Upper lobe of left lung (tissue), 4 donors: ENCODE data around the gene LHX4.

ENCODE experiments used
- EP300 ChIP-seq, 4 donors: sonication (generic); formaldehyde crosslinking; IDR thresholded peaks; one replicate each; pipeline ENCODE4 v1.5.1; 2017; ENCODE audit warnings: antibody characterized with exemption in 4 of 4, control low read depth in 2 of 4
- POLR2A ChIP-seq, 4 donors: fragments of 450-650 bp; IDR thresholded peaks; one replicate each; pipeline ENCODE4 v1.5.1; 2016 to 2017; ENCODE audit warnings: antibody characterized with exemption in 4 of 4, mild to moderate bottlenecking in 2 of 4
- POLR2AphosphoS5 ChIP-seq, 2 donors: sonication (generic); formaldehyde crosslinking; IDR thresholded peaks; one replicate each; pipeline ENCODE4 v1.5.1; 2017; ENCODE audit warnings: antibody characterized with exemption in 2 of 2
- TF ChIP-seq, protein P1 (sequence below), 6 experiments: fragments of 450-650 bp in 4 of 6; fragments of 200-600 bp in 2 of 6; sonication (generic) in 2 of 6; IDR thresholded peaks; one replicate each; pipeline ENCODE4 v1.5.1; 2016 to 2019; ENCODE audit warnings: antibody characterized with exemption in 6 of 6

DNA sequence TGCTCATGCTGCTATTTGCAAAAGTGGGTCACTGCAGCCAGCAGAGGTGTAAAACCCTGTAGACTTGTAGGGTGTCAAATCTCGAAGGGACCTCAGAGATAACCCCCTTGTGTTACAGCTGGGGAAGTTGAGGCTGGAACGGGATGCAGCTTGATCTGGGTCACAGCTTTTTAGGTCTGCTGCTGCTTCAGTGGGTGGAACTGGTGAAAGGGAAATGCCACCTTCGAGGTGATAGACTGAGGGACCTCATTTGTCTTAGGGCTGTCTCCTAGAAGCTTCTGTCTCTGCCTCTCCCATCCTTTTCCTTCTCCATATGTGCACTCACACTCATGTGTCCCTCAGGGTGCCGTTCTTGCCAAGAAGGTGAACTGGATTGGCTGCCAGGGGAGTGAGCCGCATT is 40.0 kb upstream of the LHX4 start:
- TF ChIP-seq POLR2AphosphoS5 (IDR thresholded peaks at IDR 0.05) (no peak), EP300 (IDR thresholded peaks at IDR 0.05) (no peak), POLR2A (IDR thresholded peaks at IDR 0.05) (no peak)
- TF ChIP-seq, protein P1, sequence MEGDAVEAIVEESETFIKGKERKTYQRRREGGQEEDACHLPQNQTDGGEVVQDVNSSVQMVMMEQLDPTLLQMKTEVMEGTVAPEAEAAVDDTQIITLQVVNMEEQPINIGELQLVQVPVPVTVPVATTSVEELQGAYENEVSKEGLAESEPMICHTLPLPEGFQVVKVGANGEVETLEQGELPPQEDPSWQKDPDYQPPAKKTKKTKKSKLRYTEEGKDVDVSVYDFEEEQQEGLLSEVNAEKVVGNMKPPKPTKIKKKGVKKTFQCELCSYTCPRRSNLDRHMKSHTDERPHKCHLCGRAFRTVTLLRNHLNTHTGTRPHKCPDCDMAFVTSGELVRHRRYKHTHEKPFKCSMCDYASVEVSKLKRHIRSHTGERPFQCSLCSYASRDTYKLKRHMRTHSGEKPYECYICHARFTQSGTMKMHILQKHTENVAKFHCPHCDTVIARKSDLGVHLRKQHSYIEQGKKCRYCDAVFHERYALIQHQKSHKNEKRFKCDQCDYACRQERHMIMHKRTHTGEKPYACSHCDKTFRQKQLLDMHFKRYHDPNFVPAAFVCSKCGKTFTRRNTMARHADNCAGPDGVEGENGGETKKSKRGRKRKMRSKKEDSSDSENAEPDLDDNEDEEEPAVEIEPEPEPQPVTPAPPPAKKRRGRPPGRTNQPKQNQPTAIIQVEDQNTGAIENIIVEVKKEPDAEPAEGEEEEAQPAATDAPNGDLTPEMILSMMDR (IDR thresholded peaks at IDR 0.05), result no peak
